Endothelial cell of umbilical vein (primary cell): ENCODE results near the gene STXBP2. TPM values are rescaled to one million over a fixed set of nuclear protein-coding genes. Genes with fewer than 3 reads are reported as not detected.

Source experiments
- BruUV-seq: library from RNA; stranded (reverse); fragments of 400-500 nt; replicated peaks from 2 replicates; lab custom pipeline; 2021; lab: Mats Ljungman, UMichigan
- CTCF ChIA-PET: fragments of 300-600, 350-600 bp; sonication (Branson Sonifier 250); formaldehyde crosslinking; loops from one replicate; lab custom pipeline; 2021; ENCODE audit warnings: antibody characterized with exemption, inconsistent platforms; lab: Charles Lee
- POLR2A ChIA-PET: fragments of 300-600, 350-600 bp; sonication (Branson Sonifier 250); formaldehyde crosslinking; loops from one replicate; lab custom pipeline; 2021; ENCODE audit warnings: antibody characterized with exemption, inconsistent platforms; lab: Charles Lee
- DNase-seq: peaks from one replicate; pipeline ENCODE4 v3.0.0-alpha.2; 2011; ENCODE audit warnings: low read depth, low spot score
- FAIRE-seq: peaks from 2 replicates; lab custom pipeline; 2011; peaks lifted over from hg19 to GRCh38; lab: Jason Lieb, UNC
- H2AFZ ChIP-seq: 2 replicates; pipeline ENCODE4 v1.6.0; 2012; ENCODE audit warnings: low read depth, low read length, control low read depth, inconsistent platforms
- H3K27ac ChIP-seq: 2 replicates; pipeline ENCODE4 v1.5.1; 2011; ENCODE audit warnings: low read depth, mild to moderate bottlenecking, control low read depth, low read length, moderate library complexity; ENCODE audit not compliant: insufficient read depth
- H3K27me3 ChIP-seq, 2 experiments: 2 replicates each; pipeline versions ENCODE4 v1.6.0 to v1.6.1; 2011; ENCODE audit warnings: low read length in 2 of 2, mixed read lengths in 1 of 2; ENCODE audit not compliant: control insufficient read depth in 2 of 2, insufficient read depth in 2 of 2
- H3K36me3 ChIP-seq, 2 experiments: 2 replicates in 1 of 2; 3 replicates in 1 of 2; pipeline ENCODE4 v1.5.1; 2011; ENCODE audit warnings: low read length in 2 of 2, mild to moderate bottlenecking in 1 of 2, moderate library complexity in 1 of 2; ENCODE audit not compliant: control insufficient read depth in 2 of 2, insufficient read depth in 2 of 2; ENCODE audit errors: extremely low read depth in 1 of 2
- H3K4me1 ChIP-seq: 3 replicates; pipeline ENCODE4 v1.5.1; 2011; ENCODE audit warnings: mild to moderate bottlenecking, low read length; ENCODE audit not compliant: control insufficient read depth, insufficient read depth; ENCODE audit errors: extremely low read depth
- H3K4me2 ChIP-seq: 2 replicates; pipeline ENCODE4 v1.6.1; 2011; ENCODE audit warnings: low read length, control low read depth, mixed read lengths; ENCODE audit not compliant: insufficient read depth
- H3K4me3 ChIP-seq, 3 experiments: fragments of 200-600 bp in 1 of 3; sonication (generic), shearing (Covaris generic) in 1 of 3; replicated peaks in 1 of 3; 2 replicates each; pipeline ENCODE4 v1.5.1; 2011 to 2016; ENCODE audit warnings: control low read depth in 3 of 3, low read length in 3 of 3, mild to moderate bottlenecking in 2 of 3, inconsistent platforms in 1 of 3, low read depth in 1 of 3, moderate library complexity in 1 of 3; ENCODE audit not compliant: insufficient read depth in 1 of 3
- H3K79me2 ChIP-seq: 2 replicates; pipeline ENCODE4 v1.6.0; 2012; ENCODE audit warnings: low read length, inconsistent platforms; ENCODE audit not compliant: control insufficient read depth, insufficient read depth
- H3K9ac ChIP-seq: replicated peaks from 2 replicates; pipeline ENCODE3; 2011; ENCODE audit warnings: low read length, control low read depth; ENCODE audit not compliant: insufficient read depth; ENCODE audit errors: extremely low read depth
- H3K9me1 ChIP-seq: replicated peaks from 3 replicates; pipeline ENCODE4 v1.6.0; 2011; ENCODE audit warnings: mild to moderate bottlenecking, low read length; ENCODE audit not compliant: control insufficient read depth, insufficient read depth; ENCODE audit errors: extremely low read depth
- H3K9me3 ChIP-seq: replicated peaks from 2 replicates; pipeline ENCODE4 v1.5.1; 2012; ENCODE audit warnings: low read length, inconsistent platforms; ENCODE audit not compliant: control insufficient read depth, insufficient read depth
- H4K20me1 ChIP-seq: replicated peaks from 2 replicates; pipeline ENCODE3; 2011; ENCODE audit warnings: mild to moderate bottlenecking, low read length; ENCODE audit not compliant: control insufficient read depth, insufficient read depth; ENCODE audit errors: extremely low read depth
- EZH2 ChIP-seq: IDR thresholded peaks from 2 replicates; pipeline ENCODE4 v1.6.1; 2012; ENCODE audit warnings: borderline replicate concordance, low read depth, mild to moderate bottlenecking, moderate library complexity, low read length, inconsistent platforms; ENCODE audit not compliant: severe bottlenecking
- FOS ChIP-seq: IDR thresholded peaks from 2 replicates; pipeline ENCODE4 v1.6.1; 2011; ENCODE audit warnings: mild to moderate bottlenecking, low read length, moderate library complexity, borderline replicate concordance; ENCODE audit not compliant: insufficient read depth
- GATA2 ChIP-seq: IDR thresholded peaks from 2 replicates; pipeline ENCODE4 v1.7.0; 2011; ENCODE audit warnings: low read depth, mild to moderate bottlenecking, moderate library complexity, mixed read lengths, low read length; ENCODE audit not compliant: insufficient read length, insufficient read depth
- JUN ChIP-seq: IDR thresholded peaks from 2 replicates; pipeline ENCODE4 v1.6.1; 2011; ENCODE audit warnings: borderline replicate concordance, low read depth; ENCODE audit not compliant: insufficient read length, insufficient read depth
- MAX ChIP-seq: IDR thresholded peaks from 2 replicates; pipeline ENCODE4 v1.6.1; 2011; ENCODE audit not compliant: insufficient read depth, insufficient read length
- MYC ChIP-seq: IDR thresholded peaks from one replicate; pipeline ENCODE4 v1.6.1; 2011; ENCODE audit warnings: mild to moderate bottlenecking, low read depth, low read length
- POLR2A ChIP-seq: IDR thresholded peaks from 2 replicates; pipeline ENCODE4 v1.6.1; 2012; ENCODE audit warnings: low read depth, mild to moderate bottlenecking, control low read depth, low read length
- POLR2AphosphoS5 ChIP-seq: IDR thresholded peaks from 2 replicates; pipeline ENCODE4 v1.6.1; 2012; ENCODE audit warnings: low read depth, mild to moderate bottlenecking, control low read depth, low read length, moderate library complexity; ENCODE audit not compliant: insufficient read depth
- dilution Hi-C: fragments of 300-500 bp; cut with MboI; formaldehyde crosslinking; loops from one replicate; pipeline ENCODE4 v1.15.0; 2019; ENCODE audit warnings: low sequenced_read_pairs; ENCODE audit not compliant: extremely low pct_ligation_motif_present
- intact Hi-C: fragments of 100-400 bp; cut with micrococcal nuclease; formaldehyde crosslinking; loops from one replicate; pipeline ENCODE4 v1.10.0; 2022
- polyA plus RNA-seq, 4 experiments: library from polyadenylated mRNA; depleted of rRNA in 3 of 4; stranded (reverse) in 3 of 4; unstranded in 1 of 4; fragments of >200 nt; gene quantifications; 2 replicates each; pipeline versions ENCODE4 v1.2.1 to v1.2.3, GENCODE V29; 2011 to 2012; ENCODE audit warnings: missing spikeins in 1 of 4
- total RNA-seq: library from RNA; stranded (reverse); gene quantifications from 2 replicates; pipeline ENCODE4 v1.2.3, GENCODE V29; 2021
- TF ChIP-seq, protein P1 (sequence below), 2 donors: IDR thresholded peaks; 1 replicate in 1 of 2; 2 replicates in 1 of 2; pipeline ENCODE4 v1.5.1; 2011; ENCODE audit warnings: low read length in 2 of 2, mild to moderate bottlenecking in 2 of 2, moderate library complexity in 2 of 2, control low read depth in 1 of 2, inconsistent platforms in 1 of 2, low read depth in 1 of 2; ENCODE audit not compliant: insufficient read depth in 1 of 2; ENCODE audit errors: extremely low read depth in 1 of 2

Gene STXBP2
- total and polyA plus RNA-seq, 2 donors (not counting 3 experiments of a cell fraction or from before 2014, with no cell fraction given) = 70.0 to 105 TPM

DNA sequence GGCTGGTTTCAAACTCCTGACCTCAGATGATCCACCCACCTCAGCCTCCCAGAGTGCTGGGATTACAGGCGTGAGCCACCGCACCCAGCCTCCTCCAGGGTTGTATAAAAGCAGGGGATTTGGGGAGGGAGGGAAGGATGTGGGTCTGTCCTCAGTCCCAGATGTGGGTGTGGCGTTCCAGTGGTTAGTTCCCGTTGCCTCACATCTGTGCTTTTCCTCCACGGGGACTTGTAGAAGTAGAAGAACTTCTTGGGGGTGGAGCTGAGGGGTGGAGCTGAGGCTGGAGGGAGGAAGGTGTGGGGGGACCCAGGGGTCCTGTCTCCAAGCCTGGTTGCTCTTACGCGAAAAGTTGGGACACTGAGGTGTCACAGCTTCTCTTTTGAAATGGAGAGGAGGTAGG lies 39.5 kb downstream of the STXBP2 start:
- FAIRE-seq = no peak
- ChIA-PET CTCF (interaction anchor here (1.1 kb wide), 1 partner anchor 108 kb away, joined by 8 read pairs; no protein-coding TSS in a partner anchor), POLR2A (no interaction called here)
- DNase-seq = no peak
- H3K9ac ChIP-seq = no peak overlapping the region
- dilution Hi-C loops = no loop called here
- H2AFZ ChIP-seq = no peak overlapping the region
- peaks cover 6% of the 10 kb centered on the region for H3K79me2 ChIP-seq
- H3K9me1 ChIP-seq = no peaks in the 10 kb centered on the region
- H3K27ac ChIP-seq = no peak overlapping the region
- intact Hi-C loops = no loop called here
- TF ChIP-seq FOS (no peak), POLR2A (no peak), MYC (no peak), POLR2AphosphoS5 (no peak), MAX (no peak), GATA2 (no peak), JUN (no peak), EZH2 (no peak)
- TF ChIP-seq, protein P1, sequence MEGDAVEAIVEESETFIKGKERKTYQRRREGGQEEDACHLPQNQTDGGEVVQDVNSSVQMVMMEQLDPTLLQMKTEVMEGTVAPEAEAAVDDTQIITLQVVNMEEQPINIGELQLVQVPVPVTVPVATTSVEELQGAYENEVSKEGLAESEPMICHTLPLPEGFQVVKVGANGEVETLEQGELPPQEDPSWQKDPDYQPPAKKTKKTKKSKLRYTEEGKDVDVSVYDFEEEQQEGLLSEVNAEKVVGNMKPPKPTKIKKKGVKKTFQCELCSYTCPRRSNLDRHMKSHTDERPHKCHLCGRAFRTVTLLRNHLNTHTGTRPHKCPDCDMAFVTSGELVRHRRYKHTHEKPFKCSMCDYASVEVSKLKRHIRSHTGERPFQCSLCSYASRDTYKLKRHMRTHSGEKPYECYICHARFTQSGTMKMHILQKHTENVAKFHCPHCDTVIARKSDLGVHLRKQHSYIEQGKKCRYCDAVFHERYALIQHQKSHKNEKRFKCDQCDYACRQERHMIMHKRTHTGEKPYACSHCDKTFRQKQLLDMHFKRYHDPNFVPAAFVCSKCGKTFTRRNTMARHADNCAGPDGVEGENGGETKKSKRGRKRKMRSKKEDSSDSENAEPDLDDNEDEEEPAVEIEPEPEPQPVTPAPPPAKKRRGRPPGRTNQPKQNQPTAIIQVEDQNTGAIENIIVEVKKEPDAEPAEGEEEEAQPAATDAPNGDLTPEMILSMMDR (IDR thresholded peaks at IDR 0.05; ENCODE audit: extremely low read depth in 1 of 2, insufficient read depth in 1 of 2, low read depth in 1 of 2, low read length in 2 of 2) = no peak
- H3K36me3 ChIP-seq = no peaks in the 10 kb centered on the region
- H3K27me3 ChIP-seq = peaks cover 2 to 3% of the 10 kb centered on the region in 2 experiments
- no peaks in the 10 kb centered on the region for H4K20me1 ChIP-seq
- BruUV-seq = no TSS peak
- H3K4me3 ChIP-seq = no peak overlapping the region
- no peaks in the 10 kb centered on the region for H3K9me3 ChIP-seq
- no peak overlapping the region for H3K4me2 ChIP-seq
- H3K4me1 ChIP-seq = peaks cover 2% of the 10 kb centered on the region
